Fibroblast of upper back skin (primary cell): ENCODE data around the gene FGGY.
A peak's percentile ranks its signal among the peaks of the same experiment; 100 is the strongest.

ENCODE experiments used
- DNase-seq: peaks from one replicate; pipeline ENCODE4 v3.0.0-alpha.2; 2013

Gene FGGY

GRCh38 chr1:59391212-59392179 lies 94.6 kb downstream of the FGGY start:
- DNase-seq, result no peak

GRCh38 chr1:59393211-59394180 lies 96.6 kb downstream of the FGGY start:
- DNase-seq, result peak; percentile 92

GRCh38 chr1:59394706-59395425 lies 98.0 kb downstream of the FGGY start:
- no peak for DNase-seq

GRCh38 chr1:59396387-59396786 lies 99.5 kb downstream of the FGGY start:
- no peak for DNase-seq

GRCh38 chr1:59397139-59397858 lies 100.4 kb downstream of the FGGY start:
- no peak for DNase-seq

GRCh38 chr1:59399642-59400041 lies 102.7 kb downstream of the FGGY start:
- DNase-seq, result no peak

GRCh38 chr1:59401581-59401980 lies 104.7 kb downstream of the FGGY start:
- no peak for DNase-seq

- peak; percentile 38 for DNase-seq
Observed at GRCh38 chr1:59404796-59405195, 107.9 kb downstream of the FGGY start.

- DNase-seq, result no peak
Observed at GRCh38 chr1:59406437-59407164, 109.7 kb downstream of the FGGY start.

GRCh38 chr1:59408608-59409240 lies 111.8 kb downstream of the FGGY start:
- no peak for DNase-seq

- no peak for DNase-seq
Observed at GRCh38 chr1:59409549-59409948, 112.7 kb downstream of the FGGY start.

- DNase-seq, result no peak
Observed at GRCh38 chr1:59409986-59410385, 113.1 kb downstream of the FGGY start.

- DNase-seq, result no peak
Observed at GRCh38 chr1:59410457-59410856, 113.6 kb downstream of the FGGY start.

- DNase-seq, result no peak
Observed at GRCh38 chr1:59411147-59411546, 114.3 kb downstream of the FGGY start.

- no peak for DNase-seq
Observed at GRCh38 chr1:59412718-59413326, 115.9 kb downstream of the FGGY start.

GRCh38 chr1:59413327-59413720 lies 116.4 kb downstream of the FGGY start:
- DNase-seq, result no peak

- peak; percentile 74 for DNase-seq
Observed at GRCh38 chr1:59414406-59415133, 117.7 kb downstream of the FGGY start.

- DNase-seq, result no peak
Observed at GRCh38 chr1:59415286-59415850, 118.5 kb downstream of the FGGY start.

- peak; percentile 84 for DNase-seq
Observed at GRCh38 chr1:59415881-59416280, 119.0 kb downstream of the FGGY start.
